ENCODE measurements around the gene PGM5.

GRCh38 chr9:68545033-68545705, 188.8 kb downstream of the PGM5 start:
- no peak for TF ChIP-seq POLR2A (IDR thresholded peaks at IDR 0.05; ENCODE audit: control extremely low read depth in 1 of 2, low read depth in 2 of 2, low read length in 2 of 2)
- TF ChIP-seq CTCF (IDR thresholded peaks at IDR 0.05; ENCODE audit: control extremely low read depth in 1 of 3, insufficient read depth in 1 of 3, low read depth in 1 of 3, low read length in 3 of 3): no peak
- no peak for TF ChIP-seq TAF7 (optimal IDR thresholded peaks at IDR 0.05; ENCODE audit: borderline replicate concordance, low read depth, low read length)
- TF ChIP-seq TEAD4 (IDR thresholded peaks at IDR 0.05; ENCODE audit: low read depth, low read length): no peak
- TF ChIP-seq SP1 (IDR thresholded peaks at IDR 0.05; ENCODE audit: low read depth, low read length): no peak
- TF ChIP-seq EZH2 (IDR thresholded peaks at IDR 0.05; ENCODE audit: low read depth, low read length, severe bottlenecking): no peak
- no peak for TF ChIP-seq MAX (IDR thresholded peaks at IDR 0.05)
- no peak for TF ChIP-seq MAFK (IDR thresholded peaks at IDR 0.05; ENCODE audit: low read depth, low read length)
- no peak for TF ChIP-seq POLR2AphosphoS5 (IDR thresholded peaks at IDR 0.05; ENCODE audit: low read depth, low read length)
- TF ChIP-seq USF2 (IDR thresholded peaks at IDR 0.05; ENCODE audit: low read length): no peak
- TF ChIP-seq TBP (IDR thresholded peaks at IDR 0.05; ENCODE audit: low read depth, low read length): no peak
- TF ChIP-seq FOSL1 (IDR thresholded peaks at IDR 0.05; ENCODE audit: insufficient read depth, low read depth, low read length): no peak
